ENCODE measurements around the gene OMA1. TPM values are rescaled to one million over a fixed set of nuclear protein-coding genes. Genes with fewer than 3 reads are reported as not detected.

Gene OMA1
- total RNA-seq (2022; extraction: Qiagen RNA extraction; ENCODE audit: low read depth), result 5.0 to 6.6 TPM (median 6.4 TPM) in 5 replicates

DNA sequence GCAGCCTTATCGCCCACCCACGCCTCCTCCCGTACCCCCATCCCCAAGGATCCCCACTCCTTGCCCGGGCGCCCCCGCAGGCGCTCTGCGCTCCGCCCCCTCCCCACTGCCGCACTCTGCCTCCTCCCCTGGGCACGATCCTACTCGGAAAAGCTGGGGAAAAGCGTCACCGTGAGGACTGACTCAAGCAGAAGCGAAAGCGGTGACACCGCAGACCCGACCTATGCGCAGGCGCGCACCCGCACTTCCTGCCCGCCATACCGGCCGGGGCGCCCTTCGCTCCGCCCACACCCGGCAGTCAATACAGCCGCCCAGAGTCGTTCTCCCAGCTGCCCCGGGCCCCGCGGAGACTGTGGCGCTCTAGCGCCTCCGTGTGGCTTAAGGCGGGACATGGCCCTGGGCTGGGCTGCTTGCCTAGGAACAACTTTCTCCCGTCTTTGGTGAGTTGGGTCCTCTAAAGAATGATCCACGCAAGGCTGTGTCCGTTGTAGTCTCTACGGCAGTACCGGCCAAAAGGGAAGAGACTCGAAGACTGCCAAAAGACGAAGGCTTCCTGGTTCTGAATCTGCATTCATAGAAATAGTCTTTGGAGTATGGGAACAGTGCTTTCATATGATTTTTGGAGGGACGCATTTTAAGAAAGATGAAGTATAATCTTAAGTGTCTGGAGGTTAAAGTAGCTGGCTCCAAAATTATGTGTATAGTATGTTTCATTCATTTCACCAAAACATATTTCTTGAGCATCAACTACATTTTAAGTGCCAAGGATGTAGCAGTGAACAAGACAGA is at the start of gene OMA1:
Gene OMA1 (minus strand): TSS at position 207 of the 789 bp plus-strand sequence. CDS start 7,432 bp downstream, outside the sequence.

DNA sequence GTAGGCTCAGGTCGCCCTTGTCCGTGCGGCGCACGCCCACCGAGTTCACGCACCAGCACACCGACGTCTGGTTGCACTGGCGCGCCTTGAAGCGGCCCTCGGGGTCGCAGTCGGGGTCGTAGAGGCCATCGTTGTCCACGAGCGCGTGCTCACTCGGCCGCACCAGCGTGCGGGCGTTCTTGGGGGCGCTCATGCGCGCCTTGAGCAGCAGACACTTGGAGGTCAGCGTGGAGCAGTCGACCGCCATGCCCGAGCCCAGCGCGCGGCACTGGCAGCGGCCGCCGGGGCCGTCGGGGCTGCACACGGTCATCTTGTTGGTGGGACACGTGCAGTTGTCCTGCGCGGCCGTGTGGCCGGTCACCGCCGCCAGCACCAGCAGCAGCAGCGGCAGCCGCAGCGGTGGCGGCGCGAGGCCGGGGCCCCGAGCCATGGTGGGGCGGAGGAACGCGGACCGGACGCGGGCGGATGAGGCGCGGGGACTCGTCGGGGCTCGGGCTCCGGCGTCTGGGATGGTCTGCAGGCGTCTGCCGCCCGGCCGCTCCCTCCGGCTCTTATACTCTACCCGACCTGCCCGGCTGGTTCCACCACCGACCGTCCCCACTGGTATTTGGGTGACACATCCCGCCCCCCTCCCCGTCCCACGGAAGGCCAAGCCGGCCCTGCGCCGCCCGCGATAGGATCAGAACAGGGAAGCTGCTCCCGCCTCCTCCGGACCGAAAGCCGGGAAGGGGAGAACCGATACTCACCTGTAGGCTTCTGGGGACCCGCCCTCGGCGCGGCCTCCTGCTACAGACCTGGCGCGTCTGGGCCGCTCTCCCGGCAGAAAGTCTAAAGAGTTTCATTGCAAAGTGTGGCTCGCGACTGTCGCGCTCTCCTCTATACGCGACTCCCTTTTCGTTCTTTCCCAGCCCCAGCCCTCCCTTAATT is 30.5 kb upstream of the OMA1 start, which contains the start of gene TACSTD2:
Gene TACSTD2 (minus strand): TSS at position 526 of the 927 bp plus-strand sequence. CDS start 96 bp downstream, at position 430.

Other genes starting within 250 kb of the OMA1 start
- gene TACSTD2, start 30.5 kb upstream of the OMA1 start, total RNA-seq (2022; extraction: Qiagen RNA extraction; ENCODE audit: low read depth), result 0.10 TPM in 1 of 5 replicates, not detected in the others
- gene MYSM1, start 153.3 kb upstream of the OMA1 start, total RNA-seq (2022; extraction: Qiagen RNA extraction; ENCODE audit: low read depth), result 3.7 to 7.4 TPM (median 5.7 TPM) in 5 replicates
- 24.2 to 41.4 TPM (median 34.0 TPM) in 5 replicates for gene JUN, start 237.3 kb upstream of the OMA1 start, total RNA-seq (2022; extraction: Qiagen RNA extraction; ENCODE audit: low read depth)